Measurements from ENCODE around the gene RGS4.
"Not testable (repeated sequence)": the region's sequence is repeated elsewhere in the genome, so short reads cannot be mapped to it uniquely, and the experiment has no call there.

Gene RGS4

DNA sequence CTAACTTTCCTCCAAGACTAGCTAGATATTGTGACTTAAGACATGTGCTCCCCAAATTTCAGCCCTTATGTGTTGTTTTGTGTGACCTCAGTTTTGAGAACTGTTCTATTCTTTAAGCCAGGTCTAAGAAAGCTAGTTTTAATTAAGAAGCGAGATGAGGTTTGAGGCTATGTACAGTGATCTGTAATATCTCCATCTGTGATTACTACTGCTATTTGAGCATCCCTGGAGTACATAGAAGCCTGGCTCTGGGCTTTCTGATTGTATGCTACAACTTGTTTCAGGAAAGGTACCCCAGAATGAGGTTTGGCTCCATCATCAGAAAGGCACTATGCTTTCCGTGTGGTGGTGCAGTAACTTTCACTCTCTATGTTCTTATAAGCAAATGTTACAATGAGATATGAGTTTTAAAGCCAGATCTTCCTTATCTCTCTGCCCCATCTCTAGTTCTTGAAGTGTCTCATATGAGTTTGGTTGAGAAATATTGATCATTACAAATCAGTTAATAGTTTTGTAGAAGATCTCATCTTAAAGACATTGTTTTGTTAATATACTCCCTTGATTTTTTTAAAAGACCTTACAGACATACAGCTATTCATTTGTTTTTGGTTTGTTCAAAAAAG is 605 bp downstream of the RGS4 start:
- no peak for DNase-seq

DNA sequence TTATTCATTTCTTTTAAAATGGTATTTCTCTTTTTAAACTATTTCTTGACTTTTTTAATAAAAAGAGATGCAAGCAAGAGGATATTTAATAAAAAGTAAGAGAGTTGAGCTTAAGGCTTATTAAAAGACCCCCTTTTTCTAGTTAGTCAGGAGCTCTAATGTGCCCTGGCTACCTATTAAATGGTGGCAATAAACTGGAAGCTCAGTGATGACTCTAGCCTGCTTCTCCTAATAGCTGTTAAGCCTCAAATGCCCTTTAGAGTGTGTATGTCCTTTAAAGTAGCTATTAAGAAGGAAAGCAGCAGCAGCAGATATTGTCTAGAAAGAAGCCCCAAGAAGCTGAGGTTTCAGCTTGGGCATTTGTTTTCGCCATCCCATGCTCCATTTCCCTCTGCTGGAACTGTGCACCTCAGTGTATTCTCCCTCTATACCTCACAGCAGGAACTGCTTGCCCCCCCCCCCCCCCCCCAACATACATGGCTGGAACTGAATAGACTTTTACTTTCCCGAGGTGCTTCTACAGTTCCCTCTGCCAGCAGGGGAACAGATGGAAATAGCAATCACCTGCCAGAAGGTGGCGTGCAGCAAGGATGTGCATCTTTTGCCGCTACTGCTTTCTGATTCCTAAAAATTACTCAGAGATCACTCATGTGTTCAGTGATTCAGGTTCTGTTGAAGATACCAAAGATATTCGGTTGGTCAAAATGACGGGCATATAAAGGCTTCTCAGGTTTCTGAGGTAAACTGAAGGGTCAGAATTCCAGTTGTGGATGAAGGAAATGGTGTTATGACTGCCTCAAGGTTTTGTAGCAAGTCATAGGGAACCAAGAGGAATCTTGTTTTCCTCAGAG is 2.5 kb downstream of the RGS4 start:
- peak; percentile 53 for DNase-seq

DNA sequence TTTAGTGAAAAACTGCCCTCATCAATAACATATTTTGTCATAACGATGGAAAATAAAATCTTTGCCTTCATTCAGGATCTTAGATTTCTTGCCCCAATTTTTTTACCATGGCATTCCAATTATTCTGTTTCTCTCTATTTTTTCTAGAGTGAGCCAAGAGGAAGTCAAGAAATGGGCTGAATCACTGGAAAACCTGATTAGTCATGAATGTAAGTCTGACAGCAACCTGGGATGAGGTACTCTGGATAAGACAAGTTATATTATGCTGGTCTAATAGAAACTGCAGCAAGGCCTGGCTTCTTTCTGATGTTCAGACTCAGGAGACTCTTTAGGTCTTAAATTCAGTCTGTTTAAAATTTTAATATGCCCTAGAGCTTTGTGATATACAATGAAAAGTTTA is 3.5 kb downstream of the RGS4 start:
- no peak for DNase-seq

DNA sequence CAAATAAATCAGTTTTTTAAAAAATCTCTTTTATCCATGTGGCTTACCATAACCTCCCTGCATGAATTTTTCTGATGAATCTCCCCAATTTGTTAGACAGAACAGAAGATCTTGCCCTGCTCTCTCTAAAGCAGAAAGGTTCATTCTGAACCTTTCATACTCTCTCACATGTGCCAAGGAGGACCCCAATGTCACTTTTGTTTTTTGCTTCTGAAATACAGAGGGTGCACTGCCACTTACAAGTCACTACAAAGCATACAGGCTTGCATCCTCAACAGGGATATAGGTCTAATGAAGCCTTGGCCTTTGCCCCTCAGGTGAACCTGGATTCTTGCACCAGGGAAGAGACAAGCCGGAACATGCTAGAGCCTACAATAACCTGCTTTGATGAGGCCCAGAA is 4.8 kb downstream of the RGS4 start:
- DNase-seq = no peak

DNA sequence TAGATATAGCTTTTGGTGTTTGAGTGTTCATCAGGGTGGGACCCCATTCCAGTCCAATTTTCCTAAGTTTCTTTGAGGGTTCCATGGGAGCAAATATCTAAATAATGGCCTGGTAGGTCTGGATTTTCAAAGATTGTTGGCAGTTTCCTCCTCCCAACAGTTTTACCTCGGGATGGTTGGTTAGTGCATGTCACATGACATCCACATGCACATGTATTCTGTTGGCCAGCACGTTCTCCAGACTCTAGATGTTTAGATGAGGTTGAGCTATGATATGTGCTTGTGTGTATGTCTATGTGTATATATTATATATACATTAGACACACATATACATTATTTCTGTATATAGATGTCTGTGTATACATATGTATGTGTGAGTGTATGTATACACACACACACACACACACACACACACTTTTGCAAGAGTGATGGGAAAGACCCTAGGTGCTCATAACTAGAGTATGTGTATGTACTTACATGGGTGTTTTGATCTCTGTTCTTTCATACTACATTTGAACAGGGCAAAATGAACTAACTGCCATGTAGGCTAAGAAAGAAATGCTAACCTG is 5.6 kb downstream of the RGS4 start:
- no peak for DNase-seq

DNA sequence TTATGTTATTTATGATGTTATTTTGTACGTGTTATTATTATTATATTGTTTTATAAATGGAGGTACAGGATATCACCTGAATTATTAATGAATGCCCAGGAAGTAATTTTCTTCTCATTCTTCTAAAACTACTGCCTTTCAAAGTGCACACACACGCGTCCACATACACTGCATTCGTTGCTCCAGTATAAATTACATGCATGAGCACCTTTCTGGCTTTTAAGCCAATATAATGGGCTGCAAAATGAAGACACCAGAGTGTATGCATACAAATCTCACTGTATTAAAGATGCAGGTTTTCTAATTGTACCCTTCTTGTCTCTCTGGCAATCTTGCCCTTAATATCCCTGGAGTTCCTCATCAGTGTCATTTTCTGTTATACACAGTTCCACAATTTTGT is 6.9 kb downstream of the RGS4 start:
- no peak for DNase-seq

DNA sequence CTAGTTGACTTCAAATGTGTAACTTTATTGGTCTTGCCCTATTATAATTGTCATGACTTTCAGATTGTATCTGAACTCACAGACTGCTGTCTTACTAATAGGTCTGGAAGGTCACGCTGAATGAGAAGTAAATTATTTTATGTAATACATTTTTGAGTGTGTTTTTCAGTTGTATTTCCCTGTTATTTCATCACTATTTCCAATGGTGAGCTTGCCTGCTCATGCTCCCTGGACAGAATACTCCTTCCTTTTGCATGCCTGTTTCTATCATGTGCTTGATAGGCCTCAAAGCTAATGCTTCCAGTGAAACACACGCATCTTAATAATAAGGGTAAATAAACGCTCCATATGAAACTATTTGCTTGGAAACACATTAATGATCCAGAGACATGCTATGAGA is 7.3 kb downstream of the RGS4 start:
- no peak for DNase-seq

DNA sequence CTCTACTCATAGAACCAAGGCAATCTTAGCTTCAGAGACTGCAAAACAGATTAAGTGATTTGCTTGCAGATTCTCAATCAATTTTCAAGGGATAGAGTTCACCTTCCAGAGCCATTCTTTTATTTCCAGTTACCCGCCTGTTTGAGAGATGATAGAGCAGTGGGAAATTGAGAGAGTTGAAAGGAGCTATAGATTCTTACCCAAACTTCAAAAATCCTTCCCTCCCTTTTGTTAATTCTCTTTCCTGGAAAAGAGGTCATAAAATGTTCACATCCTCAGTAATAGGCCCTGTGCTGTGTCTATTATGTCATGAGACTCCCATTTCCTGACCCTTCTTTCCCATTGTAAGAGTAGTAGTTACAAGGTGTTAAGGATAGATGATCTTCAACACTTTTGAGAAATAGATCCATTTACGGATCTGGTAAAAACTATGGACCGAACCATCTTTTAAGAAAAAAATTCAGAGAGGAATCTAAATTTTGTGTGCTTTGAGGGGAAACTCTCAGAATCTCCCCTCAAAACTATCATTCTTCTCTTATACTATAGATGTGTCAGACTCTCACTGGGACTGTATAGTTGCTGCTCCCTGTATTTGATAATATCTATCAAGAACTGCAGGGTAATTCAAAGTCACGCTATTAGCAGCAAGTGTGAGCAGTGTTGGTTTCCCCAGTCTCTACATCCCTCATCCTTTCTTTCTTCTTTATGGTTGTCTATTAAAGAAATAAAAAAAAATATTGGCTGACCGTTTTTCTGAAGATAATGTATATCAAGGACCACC is 8.0 kb downstream of the RGS4 start:
- DNase-seq = no peak

DNA sequence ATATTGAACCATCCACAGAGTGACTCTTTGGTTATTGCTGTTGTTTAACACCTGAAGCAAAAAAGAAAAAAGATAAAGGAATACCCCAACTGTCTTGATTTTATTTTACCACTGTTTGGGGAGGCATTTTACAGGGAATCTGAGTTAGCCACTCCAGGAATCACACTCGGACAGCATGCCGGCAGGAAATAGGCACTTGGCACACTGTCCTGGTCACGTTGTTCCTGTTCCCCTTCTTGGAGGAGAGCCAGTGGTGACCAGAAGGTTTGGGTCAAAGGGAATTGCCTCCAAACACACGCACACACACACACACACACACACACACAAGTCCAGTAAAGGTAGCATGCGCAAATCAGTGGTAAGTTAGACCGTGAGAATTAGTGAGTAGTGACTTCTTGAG is 13.8 kb downstream of the RGS4 start:
- no peak for DNase-seq

DNA sequence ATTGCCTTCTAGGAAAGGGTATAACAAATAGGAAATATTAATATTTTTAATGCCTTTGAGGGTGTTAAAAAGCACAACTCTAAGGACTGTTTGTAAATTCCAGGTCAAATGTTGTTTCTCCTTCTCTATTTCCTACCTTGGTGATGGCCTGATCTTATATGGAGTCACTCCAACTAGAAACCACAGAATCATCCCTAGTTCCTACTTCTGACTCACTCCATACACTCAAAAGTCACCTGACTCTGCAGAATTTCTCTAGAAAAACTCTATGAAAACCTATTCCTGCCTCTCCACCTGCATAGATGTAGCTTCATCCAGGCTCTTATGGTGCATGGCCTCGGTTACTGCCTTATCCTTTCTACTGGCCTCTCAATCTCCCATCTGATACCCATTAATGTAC is 14.5 kb downstream of the RGS4 start:
- no peak for DNase-seq

DNA sequence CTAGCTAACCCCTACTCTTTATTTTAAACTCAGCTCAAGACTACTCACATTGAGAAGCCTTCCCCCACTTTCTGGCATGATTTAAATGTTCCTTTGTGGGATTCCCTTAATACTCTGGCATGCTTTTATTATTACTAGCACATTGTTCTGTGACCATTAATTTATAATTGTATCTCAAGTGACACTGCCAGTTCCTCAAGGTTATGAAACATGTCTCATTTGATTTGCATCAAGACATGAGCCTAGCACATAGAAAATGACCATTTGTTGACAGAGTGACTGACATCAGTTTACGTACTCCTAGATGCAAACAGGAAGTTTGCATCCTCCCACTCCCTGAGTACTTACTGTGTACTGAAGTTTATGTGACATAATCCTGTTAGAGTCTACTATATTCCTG is 15.2 kb downstream of the RGS4 start:
- no peak for DNase-seq

DNA sequence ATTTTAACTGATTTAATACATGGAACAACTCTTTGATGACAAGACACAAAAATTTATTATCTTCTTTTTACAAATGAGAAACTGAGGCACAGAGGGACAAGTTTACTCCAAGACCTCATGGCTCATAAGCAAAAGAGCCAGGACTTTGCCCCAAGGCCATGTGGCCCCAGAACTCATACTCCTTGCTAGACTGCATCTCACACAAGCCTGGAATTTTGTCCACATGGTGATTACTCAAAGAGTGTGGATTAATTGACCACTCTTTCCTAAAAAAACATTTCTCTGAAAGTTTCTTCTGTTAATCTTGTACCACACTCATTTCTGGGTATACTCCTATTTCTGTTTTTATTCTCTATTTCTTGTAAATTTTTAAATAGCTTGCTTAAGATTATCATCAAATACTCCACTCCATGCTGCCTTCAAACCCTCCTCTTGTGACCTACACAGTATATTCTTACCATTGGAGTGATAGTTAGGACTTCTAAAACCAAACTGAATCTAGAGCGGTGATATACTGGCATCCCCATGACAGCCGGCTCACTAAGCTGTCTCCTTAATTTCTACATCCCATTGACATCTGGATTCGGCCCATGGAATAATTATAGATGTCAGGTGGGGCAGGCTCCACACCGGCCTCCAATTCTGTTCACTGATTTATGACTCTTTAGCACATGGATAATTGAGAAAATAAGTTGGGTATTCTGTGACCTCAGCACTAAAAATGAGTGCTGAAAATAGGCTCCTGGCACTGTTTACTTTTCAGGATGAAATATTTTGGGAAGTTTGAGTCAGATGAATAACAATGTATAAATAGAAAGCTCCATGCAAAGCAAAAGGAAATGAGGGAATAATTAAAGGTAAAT is 16.1 kb downstream of the RGS4 start:
- no peak for DNase-seq

DNA sequence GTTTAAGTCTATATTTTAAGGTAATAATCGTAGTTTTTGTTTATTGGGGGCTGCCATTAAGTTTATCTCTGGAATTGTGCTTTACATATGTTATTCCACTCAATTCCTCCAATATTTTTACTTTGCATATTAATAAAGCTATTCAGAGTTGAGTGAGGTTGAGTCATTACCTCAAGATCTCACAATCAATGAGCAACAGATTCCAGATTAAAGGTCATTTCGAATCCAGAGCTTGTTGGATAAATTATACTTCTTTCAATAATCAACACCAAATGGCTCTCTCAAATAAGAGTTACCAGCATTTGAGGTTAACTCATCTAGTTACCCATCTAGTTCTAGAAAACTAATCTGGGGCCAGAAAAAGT is 16.7 kb downstream of the RGS4 start:
- no peak for DNase-seq

DNA sequence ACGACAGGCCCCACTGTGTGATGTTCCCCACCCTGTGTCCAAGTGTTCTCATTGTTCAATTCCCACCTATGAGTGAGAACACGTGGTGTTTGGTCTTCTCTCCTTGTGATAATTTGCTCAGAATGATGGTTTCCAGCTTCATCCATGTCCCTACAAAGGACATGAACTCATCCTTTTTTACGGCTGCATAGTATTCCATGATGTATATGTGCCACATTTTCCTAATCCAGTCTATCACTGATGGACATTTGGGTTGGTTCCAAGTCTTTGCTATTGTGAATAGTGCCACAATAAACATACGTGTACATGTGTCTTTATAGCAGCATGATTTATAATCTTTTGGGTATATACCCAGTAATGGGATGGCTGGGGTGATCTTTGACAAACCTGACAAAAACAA is 20.0 kb downstream of the RGS4 start:
- not testable (repeated sequence) for DNase-seq

DNA sequence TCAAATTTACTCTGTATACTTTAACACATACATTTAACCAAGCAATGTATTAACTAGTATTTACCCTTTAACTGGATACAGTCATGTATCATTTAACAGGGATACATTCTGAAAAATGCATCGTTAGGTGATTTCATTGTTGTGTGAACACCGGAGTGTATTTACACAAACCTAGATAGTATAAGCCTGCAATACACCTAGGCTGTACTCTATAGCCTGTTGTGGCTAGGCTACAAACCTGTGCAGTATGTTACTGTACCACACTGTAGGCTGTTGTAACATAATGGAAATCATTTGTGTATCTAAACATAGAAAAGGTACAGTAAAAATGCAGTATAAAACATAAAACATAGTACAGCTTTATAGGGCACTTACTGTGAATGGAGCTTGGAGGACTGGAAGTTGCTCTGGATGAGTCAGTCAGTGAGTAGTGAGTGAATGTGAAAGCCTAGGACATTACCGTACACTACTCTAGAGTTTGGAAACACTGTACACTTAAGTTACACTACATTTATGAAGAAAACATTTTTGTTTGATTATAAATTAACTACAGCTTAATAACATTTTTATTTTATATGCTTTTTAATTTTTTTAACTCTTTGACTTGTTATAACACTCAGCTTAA is 21.3 kb downstream of the RGS4 start:
- peak; percentile 8 for DNase-seq

DNA sequence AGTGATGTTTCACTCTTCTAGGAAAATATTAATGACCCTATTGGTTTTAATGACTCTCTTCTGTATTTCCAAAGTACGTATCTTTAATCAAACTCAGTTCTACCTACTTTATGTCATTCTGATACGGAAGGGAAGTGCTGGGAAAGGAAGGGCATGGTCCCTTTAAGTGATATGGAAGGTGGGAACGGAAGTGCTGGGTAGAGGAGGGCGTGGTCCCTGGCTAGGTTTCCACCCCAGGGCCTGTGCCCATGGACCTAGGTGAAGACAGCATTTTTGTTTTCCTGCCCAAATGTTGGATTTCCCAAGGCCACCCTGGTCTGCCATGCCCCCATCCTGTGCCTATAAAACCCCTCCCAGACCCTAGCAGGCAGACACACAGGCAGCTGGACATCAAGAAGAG is 24.0 kb downstream of the RGS4 start:
- DNase-seq = no peak

DNA sequence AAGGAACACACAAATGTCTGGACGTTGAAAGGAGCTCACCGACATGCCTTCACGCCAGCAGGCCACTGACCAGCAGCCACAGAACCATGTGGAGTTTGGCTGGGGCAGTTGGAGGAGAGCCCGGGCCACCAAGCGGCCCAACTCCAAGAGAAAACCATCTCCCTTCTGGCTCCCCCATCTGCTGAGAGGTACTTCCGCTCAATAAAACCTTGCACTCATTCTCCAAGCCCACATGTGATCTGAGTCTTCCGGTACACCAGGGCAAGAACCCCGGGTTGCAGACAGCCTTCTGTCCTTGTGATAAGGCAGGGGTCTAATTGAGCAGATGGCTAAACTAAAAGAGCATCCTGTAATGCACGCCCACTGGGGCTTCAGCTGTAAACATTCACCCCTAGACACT is 24.4 kb downstream of the RGS4 start:
- no peak for DNase-seq

DNA sequence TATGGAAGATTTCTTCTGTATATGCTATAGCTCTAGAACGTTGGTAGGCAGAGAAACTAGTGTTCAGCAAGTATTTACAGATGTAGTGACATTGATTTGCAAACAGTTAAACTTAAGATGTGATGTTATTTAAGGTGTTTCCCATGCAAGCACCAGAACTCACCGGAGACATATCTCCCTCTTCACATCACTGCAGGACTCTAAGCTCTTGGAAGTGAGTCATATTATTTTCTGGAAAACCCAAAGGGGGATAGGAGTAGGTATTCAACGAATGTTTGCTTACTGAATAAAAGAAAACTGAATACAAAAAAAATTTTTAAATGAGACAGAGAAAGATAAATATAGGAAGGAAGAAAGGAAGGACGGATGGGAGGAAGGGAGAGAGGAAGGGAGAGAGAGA is 25.0 kb downstream of the RGS4 start:
- DNase-seq = no peak

DNA sequence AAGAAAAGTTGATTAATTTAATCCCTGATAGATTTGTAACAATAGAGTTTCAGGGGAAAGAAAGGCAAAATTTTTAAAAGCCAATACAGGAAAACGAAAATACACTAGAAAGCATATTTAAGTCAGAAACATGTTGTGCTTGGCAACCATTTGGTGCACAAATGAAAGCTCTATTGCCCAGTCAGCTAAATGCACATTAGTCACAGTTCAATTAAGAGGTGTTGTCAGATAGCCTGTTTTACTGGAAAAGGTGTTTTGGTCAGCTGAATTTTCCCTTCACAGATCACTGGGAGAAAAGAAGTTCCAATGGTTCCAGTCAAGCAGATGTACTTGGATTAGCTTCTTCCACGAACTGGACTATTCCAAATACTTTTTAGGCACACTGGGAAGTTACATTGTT is 25.4 kb downstream of the RGS4 start:
- DNase-seq = no peak

DNA sequence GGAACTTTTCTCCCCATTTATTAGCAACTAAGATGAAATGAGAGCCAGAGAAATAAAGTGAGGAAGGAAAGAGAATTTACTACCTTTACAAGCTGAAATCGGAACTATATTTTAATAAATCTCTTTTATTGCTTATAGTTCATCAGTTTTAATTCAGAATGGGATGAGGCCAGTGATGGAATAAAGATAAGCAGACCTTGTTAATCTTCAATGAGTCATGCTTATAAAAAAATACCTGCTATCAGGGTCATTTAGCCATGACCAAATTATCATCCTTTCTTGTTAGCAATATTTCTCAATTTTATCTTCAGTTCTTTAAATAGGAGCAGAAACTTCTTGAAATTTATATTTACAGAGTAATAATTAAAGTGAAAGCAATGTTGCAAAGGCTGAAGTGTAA is 26.1 kb downstream of the RGS4 start:
- no peak for DNase-seq

DNA sequence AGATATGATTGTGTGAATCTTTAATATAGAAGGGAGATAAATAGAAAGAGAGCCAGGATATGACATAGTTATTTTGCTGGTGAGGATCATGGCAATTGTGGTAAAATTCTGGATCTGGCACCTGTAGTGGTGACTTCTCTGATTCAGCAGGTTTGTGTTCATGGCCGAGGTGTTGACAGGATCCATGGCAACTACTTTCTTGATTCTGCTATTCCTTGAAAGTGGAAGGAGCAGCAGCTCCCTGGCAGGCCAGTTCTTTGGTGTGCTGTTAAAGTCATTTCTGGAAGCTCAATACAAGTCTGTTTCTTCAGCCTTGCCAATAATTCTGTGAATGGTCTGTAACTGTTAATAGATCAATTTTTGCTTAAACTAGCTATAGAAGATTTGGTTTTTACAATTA is 33.4 kb downstream of the RGS4 start:
- DNase-seq = no peak

DNA sequence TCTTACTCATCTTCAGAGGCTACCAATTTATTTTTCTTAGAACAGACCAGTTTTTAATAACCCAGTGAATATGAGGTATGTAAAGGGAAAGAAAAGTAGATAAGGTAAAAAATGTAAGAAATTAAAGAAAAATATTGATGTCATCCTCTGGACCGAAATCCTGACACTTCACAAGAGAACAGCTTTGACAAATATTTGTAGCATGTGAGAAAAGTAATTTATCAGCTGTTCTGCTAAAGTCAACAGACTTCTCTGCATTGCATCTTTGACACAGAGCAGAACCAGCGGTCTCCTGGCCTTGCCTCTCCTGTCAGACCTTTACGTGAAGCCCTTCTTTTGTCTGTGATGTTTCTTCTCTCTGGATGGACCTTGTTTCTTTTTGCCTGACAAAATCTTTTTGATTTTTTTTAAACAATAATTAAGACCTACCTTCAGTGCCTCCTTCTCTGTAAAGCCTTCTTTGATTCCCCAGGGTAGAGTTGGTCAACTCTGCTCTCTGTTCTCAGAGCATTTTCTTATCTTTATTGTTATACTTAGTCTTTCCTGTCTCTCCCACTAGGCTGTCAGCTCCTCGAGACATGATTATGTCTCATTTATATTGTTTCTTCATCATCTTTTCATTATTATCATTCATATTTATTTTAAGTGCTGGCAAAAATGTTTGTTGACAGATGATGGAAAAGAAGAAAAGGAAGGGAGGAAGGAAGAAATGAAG is 35.4 kb downstream of the RGS4 start:
- DNase-seq = no peak

Measured in activated CD4-positive, alpha-beta T cell treated with anti-CD3 and anti-CD28 coated beads, Interleukin-2, Interleukin-6, amounts not matched to agents 100 ng/mL and 50 ng/mL, durations not matched to agents 16 hours and 8 hours (primary cell).